ENCODE results near the gene MESD. TPM values are rescaled to one million over a fixed set of nuclear protein-coding genes. Genes with fewer than 3 reads are reported as not detected.

MESD gene
- total and polyA plus RNA-seq, 7 donors: 4.6 to 9.4 (median 7.0) TPM

- Histone ChIP-seq H3K36me3 (ENCODE audit: insufficient read depth in 1 of 2, low read depth in 1 of 2) (peaks cover 2 to 42% of the 10 kb centered on the region in 2 donors), H3K4me3 (no peak overlapping the region), H3K27me3 (ENCODE audit: insufficient read depth in 3 of 3, low read length in 2 of 3) (no peaks in the 10 kb centered on the region), H3K9me3 (no peaks in the 10 kb centered on the region), H3K27ac (no peak overlapping the region), H3K4me1 (peaks cover 16% of the 10 kb centered on the region)
- DNase-seq: no peak
- WGBS, 3 donors: 71 to 86% (median 82%) methylated on average over 5 of the region's 5 CpGs
- intact Hi-C loops (cut with DNase I): loop anchor here in 1 of 2 donors (10.0 kb wide), 1 partner anchor 282 kb away; no protein-coding TSS in a partner anchor
- TF ChIP-seq CTCF (IDR thresholded peaks at IDR 0.05): no peak
- ATAC-seq: no peak
Observed at GRCh38 chr15:80982839-80983238, 6.8 kb downstream of the MESD start.

GRCh38 chr15:80982205-80982604, 7.4 kb downstream of the MESD start:
- WGBS, 3 donors: 82 to 86% (median 85%) methylated on average over 2 of the region's 2 CpGs
- Histone ChIP-seq H3K27ac (no peak overlapping the region), H3K27me3 (ENCODE audit: insufficient read depth in 3 of 3, low read length in 2 of 3) (no peaks in the 10 kb centered on the region), H3K4me3 (no peak overlapping the region), H3K4me1 (peaks cover 14% of the 10 kb centered on the region), H3K9me3 (no peaks in the 10 kb centered on the region), H3K36me3 (ENCODE audit: insufficient read depth in 1 of 2, low read depth in 1 of 2) (peaks cover 2 to 42% of the 10 kb centered on the region in 2 donors)
- DNase-seq (no peak), ATAC-seq (no peak)
- intact Hi-C loops (cut with DNase I): loop anchor here in 1 of 2 donors (10.0 kb wide), 1 partner anchor 283 kb away; no protein-coding TSS in a partner anchor
- TF ChIP-seq CTCF (IDR thresholded peaks at IDR 0.05): no peak

- H3K9me3 ChIP-seq: no peaks in the 10 kb centered on the region
- H3K4me3 ChIP-seq: no peak overlapping the region
- H3K27ac ChIP-seq: no peak overlapping the region
- ATAC-seq (no peak), DNase-seq (no peak)
- no peaks in the 10 kb centered on the region for H3K27me3 ChIP-seq (ENCODE audit: insufficient read depth in 3 of 3, low read length in 2 of 3)
- H3K4me1 ChIP-seq: no peaks in the 10 kb centered on the region
- 76 to 78% (median 77%) methylated on average over 8 of the region's 8 CpGs for WGBS, 3 donors
- intact Hi-C loops (cut with DNase I): loop anchor here (5.0 to 10.0 kb wide), 3 partner anchors 285 to 415 kb away; no protein-coding TSS in a partner anchor
- TF ChIP-seq CTCF (IDR thresholded peaks at IDR 0.05): no peak
- H3K36me3 ChIP-seq (ENCODE audit: insufficient read depth in 1 of 2, low read depth in 1 of 2): peaks cover 2 to 48% of the 10 kb centered on the region in 2 donors
Observed at GRCh38 chr15:80979538-80980200, 9.9 kb downstream of the MESD start.

- ATAC-seq (no peak), DNase-seq (no peak)
- 78 to 91% (median 88%) methylated on average over 7 of the region's 7 CpGs for WGBS, 3 donors
- H3K36me3 ChIP-seq (ENCODE audit: insufficient read depth in 1 of 2, low read depth in 1 of 2): peaks cover 2 to 48% of the 10 kb centered on the region in 2 donors
- TF ChIP-seq CTCF (IDR thresholded peaks at IDR 0.05): no peak
- H3K27ac ChIP-seq: no peak overlapping the region
- intact Hi-C loops (cut with DNase I): loop anchor here (5.0 to 10.0 kb wide), 2 partner anchors 288 to 414 kb away; no protein-coding TSS in a partner anchor
- H3K4me3 ChIP-seq: no peak overlapping the region
- H3K9me3 ChIP-seq: no peaks in the 10 kb centered on the region
- no peaks in the 10 kb centered on the region for H3K4me1 ChIP-seq
- H3K27me3 ChIP-seq (ENCODE audit: insufficient read depth in 3 of 3, low read length in 2 of 3): no peaks in the 10 kb centered on the region
Observed at GRCh38 chr15:80978685-80979329, 10.8 kb downstream of the MESD start.
